AG09309 (cell line): Measurements from ENCODE around the gene B4GALT5.
"Not testable (repeated sequence)": the region's sequence is repeated elsewhere in the genome, so short reads cannot be mapped to it uniquely, and the experiment has no call there.

Experiments used
- DNase-seq: peaks from one replicate; pipeline ENCODE4 v3.0.0-alpha.2; 2010; ENCODE audit warnings: low read depth
- H3K4me3 ChIP-seq: 2 replicates; pipeline ENCODE4 v1.5.1; 2011; ENCODE audit warnings: mild to moderate bottlenecking, low read depth, low read length, moderate library complexity; ENCODE audit not compliant: control insufficient read depth
- CTCF ChIP-seq: IDR thresholded peaks from 2 replicates; pipeline ENCODE4 v1.5.1; 2011; ENCODE audit warnings: mild to moderate bottlenecking, low read depth, low read length, inconsistent platforms; ENCODE audit not compliant: insufficient read depth, control insufficient read depth; ENCODE audit errors: missing control alignments

The B4GALT5 gene

DNA sequence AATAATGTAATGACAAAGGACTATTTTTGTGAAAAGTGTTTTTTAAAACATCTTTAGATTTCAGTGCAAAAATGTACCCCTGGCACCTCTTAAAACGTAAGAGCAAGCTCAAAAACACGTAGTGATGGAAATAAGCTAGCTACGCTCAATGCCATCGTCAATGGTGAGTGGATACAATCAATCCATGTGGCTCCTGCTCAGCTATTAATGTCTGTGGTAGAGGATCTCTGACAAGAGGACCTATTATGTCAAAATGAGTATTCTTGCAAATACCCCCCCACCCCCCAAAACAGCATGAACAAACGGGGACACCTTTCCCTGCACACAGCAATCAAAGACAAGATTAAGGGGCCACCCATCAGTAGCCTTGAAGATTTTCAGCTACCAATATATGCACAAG is 80.7 kb downstream of the B4GALT5 start:
- DNase-seq = no peak
- no peak overlapping the region for H3K4me3 ChIP-seq
- TF ChIP-seq CTCF = no peak

DNA sequence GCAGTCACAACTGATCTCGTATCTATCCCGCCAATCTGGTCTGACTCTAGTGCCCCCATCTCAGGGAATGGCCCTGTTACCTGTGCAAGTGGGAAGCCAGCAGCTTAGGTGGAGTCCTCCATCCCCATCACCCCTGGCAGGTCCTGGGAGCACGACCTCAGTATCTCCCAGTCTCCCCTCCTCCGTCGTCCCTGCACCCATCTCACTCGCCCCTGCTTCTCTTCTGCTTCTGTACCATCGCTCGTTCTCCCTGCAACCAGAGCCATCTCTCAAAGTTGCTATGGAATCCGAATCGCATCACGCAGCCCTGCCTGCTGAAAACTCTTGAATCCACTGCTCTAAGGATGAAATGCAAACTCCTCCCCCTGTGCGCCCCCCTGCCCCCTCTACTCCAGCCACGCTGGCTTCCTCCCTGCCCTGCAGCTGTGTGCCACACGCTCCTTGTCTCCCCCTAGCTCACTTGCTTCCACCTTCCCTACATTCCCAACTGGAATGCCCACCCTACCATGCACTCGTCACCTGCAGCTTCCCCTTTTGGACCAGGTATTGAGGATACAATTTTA is 81.7 kb downstream of the B4GALT5 start:
- TF ChIP-seq CTCF = no peak
- no peak overlapping the region for H3K4me3 ChIP-seq
- DNase-seq = no peak

DNA sequence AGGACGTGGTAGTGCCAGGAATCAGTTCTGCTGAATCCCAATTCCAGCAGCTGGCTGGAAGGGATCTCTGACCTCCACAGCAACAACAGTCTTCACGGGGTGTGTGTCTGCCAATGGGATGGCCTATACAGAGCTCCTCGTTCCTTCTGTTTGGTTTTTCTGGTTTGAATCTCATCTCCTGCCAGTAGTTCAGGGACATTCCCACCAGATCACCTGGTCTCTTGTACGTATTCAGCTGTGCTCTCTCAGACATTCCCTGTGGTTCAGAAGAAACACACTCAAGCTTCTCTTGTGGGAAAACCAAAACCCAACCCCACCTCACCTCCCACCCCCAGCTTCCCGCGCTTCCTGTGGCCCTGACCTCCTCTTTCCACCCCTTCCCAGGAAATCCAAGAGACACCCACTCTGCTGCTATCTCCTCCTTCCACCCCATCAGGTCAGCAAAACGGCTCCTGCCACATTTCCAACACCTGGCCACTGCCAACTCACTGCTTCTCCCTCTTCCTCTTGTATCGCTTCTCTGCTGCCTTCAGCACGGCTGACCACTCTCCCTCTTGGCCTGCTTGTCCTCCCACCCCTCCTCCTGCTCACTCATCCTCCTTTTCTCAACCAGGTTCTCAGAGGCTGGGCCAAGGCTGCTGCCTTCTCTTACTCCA is 82.5 kb downstream of the B4GALT5 start:
- no peak for DNase-seq
- TF ChIP-seq CTCF = no peak
- H3K4me3 ChIP-seq = no peak overlapping the region

- no peak overlapping the region for H3K4me3 ChIP-seq
- no peak for TF ChIP-seq CTCF
- DNase-seq = no peak
Observed at GRCh38 chr20:49630396-49630951, 83.2 kb downstream of the B4GALT5 start.

GRCh38 chr20:49629606-49630005 is 84.1 kb downstream of the B4GALT5 start:
- no peak for DNase-seq
- no peak for TF ChIP-seq CTCF
- H3K4me3 ChIP-seq = no peak overlapping the region

DNA sequence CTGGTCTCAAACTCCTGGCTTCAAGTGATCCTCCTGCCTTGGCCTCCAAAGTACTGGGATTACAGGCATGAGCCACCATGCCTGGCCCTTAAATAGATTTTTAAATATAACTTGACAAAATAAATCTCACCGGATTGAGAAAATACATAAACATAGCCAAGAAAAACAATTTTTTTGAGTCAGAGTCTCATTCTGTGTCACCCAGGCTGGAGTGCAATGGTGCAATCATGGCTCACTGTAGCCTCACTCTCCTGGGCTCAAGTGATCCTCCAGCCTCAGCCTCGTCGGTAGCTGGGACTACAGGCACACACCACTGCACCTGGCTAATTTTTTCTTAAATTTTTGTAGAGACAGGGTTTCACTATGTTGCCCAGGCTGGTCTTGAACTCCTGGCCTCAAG is 85.4 kb downstream of the B4GALT5 start:
- H3K4me3 ChIP-seq, DNase-seq: not testable (repeated sequence)

GRCh38 chr20:49627329-49627761 is 86.3 kb downstream of the B4GALT5 start:
- DNase-seq = no peak
- no peak for TF ChIP-seq CTCF
- H3K4me3 ChIP-seq = no peak overlapping the region

GRCh38 chr20:49624988-49625387 is 88.7 kb downstream of the B4GALT5 start:
- H3K4me3 ChIP-seq = not testable (repeated sequence)

More at GRCh38 chr20:49624988-49625387, 88.7 kb downstream of the B4GALT5 start:
- DNase-seq = not testable (repeated sequence)
